HG03575 (cell line): ENCODE measurements around the gene SNX17.
"Not testable (repeated sequence)": the region's sequence is repeated elsewhere in the genome, so short reads cannot be mapped to it uniquely, and the experiment has no call there.

Experiments used
- ATAC-seq: cut with Tn5 transposase; IDR thresholded peaks from one replicate; pipeline ENCODE4 v1.9.1; 2021; ENCODE audit not compliant: unreplicated experiment, insufficient number of reproducible peaks, low FRiP score; ENCODE audit errors: extremely low read depth

Gene SNX17

GRCh38 chr2:27381577-27382181, 11.3 kb downstream of the SNX17 start:
- ATAC-seq, result no peak

GRCh38 chr2:27390822-27391679, 20.6 kb downstream of the SNX17 start:
- ATAC-seq, result no peak

DNA sequence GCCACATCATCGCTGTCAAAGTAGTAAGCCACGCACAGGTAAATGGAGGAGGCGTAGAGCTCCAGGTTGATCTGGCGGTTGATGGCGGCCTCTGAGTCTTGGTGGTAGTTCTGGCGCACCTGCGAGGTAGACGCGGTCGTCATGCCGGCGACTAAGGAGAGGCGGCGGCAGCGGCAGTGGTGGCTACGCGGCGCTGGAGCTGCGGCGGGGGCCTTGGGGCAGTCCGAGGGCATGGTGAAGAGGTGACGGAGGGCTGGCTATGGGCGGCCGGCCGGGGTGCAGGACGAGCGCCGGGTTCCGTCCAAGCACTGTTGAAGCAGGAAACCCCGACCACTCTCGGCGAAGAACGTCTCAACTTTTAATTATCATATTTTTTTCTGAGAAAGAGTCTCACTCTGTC, 22.8 kb downstream of the SNX17 start:
- no peak for ATAC-seq

GRCh38 chr2:27398962-27399361, 28.5 kb downstream of the SNX17 start:
- ATAC-seq, result no peak

DNA sequence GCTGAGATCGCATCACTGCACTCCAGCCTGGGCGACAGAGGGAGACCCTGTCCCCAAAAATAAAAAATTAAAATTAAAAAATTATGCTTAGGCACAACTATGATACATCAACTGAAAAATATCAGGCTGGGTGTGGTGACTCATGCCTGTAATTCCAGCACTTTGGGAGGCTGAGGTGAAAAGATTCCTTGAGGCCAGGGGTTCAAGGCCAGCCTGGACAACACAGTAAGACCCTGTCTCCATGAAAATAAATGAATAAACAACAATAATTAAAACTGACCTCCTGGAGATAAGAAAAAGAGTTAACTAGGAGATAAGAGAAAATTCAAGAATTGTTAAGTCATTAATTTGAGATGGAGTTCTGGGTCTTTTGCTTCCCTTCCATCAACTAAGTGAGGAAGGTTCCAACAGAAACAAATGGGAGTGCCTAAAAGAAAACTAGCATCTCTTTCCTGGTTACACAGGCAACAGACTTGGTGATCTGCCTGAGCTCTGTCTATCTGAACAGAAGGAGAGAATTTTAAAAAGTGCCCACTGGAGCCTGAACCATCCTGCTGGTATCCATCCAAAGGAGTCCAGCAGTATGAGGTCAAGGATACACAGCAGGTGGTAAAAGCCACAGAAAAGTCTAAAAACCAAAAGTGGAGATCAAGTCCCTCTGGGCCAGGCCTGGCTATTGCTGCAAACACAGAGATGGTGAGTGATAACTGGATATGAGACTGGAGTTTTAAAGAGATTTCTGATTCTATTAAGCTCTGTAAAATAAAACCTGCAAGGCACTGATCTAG, 30.1 kb downstream of the SNX17 start:
- no peak for ATAC-seq

DNA sequence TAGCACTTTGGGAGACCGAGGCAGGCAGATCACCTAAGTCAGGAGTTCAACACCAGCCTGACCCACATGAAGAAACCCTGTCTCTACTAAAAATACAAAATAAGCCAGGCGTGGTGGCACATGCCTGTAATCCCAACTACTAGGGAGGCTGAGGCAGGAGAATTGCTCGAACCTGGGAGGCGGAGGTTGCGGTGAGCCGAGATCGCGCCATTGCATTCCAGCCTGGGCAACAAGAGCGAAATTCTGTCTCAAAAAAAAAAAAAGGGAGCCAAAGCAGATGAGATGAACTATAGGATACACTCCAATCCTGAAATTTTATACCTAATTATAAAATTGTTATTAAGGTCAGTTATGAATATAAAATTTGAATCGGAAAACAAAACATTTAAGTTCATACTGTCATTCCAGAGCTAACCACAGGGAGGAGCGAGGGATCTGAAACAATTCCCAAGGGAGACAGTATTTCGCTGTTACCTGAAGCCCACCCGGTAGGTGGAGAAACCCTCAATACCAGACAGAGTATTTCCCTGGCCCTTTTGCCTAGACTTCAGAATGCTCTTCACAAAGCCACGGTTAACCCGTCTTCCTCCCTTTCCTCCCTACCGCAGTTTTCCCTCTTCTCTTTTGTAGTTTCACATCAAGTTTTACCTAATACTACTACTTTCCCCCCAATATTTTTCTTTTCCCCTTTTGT, 37.5 kb downstream of the SNX17 start:
- no peak for ATAC-seq

- no peak for ATAC-seq
These were observed 38.3 kb downstream of the SNX17 start for GRCh38 chr2:27408601-27409320.

- no peak for ATAC-seq
These were observed 39.1 kb downstream of the SNX17 start, which contains the start of gene PPM1G for GRCh38 chr2:27409321-27410073. Gene PPM1G, minus strand, starts transcription at chr2:27409591. Its CDS starts 169 bp downstream, at chr2:27409422.

DNA sequence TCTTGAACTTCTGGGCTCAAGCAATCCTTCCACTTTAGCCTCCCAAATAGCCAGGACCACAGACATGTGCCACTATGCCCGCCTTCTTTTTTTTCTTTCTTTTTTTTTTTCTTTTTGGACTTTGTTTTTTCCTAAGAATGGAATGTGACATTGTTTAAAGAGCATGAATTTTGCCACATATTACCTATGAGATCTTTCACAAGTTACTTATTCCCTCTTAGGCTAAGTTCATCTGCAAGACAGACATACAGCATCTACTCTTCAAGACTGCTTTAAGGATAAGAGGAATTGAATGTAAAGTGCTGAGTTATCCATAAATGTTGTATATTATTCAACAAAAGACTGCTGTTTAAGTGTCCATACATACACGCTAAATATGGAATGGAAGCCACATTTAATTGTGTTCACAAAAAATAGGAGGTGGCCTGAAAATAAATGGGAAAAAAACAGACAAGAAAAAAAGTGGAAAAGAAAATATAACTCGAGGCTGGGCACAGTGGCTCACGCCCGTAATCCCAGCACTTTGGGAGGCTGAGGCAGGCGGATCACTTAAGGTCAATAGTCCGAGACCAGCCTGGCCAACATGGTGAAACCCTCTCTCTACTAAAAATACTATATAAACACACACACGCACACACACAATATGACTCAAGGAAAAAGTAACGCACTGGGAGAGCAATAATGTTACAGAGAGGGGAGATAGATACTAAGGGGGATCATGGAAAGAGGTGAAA, 42.2 kb downstream of the SNX17 start:
- no peak for ATAC-seq

DNA sequence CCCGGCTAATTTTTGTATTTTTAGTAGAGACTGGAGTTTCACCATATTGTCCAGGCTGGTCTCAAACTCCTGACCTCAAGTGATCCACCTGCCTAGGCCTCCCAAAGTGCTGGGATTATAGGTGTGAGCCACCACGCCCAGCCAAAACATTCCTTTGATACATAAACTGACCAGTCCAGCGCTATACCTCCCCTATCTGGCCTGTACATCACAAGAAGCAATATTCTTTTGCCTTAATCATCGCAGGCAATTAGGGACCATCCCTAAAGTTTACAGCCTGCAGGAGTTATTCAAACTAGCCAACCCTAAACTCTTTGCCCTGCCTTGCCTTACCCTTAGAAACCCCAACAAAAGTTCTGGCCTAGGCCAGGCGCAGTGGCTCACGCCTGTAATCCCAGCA, 45.7 kb downstream of the SNX17 start:
- no peak for ATAC-seq

GRCh38 chr2:27420996-27421395, 50.6 kb downstream of the SNX17 start:
- ATAC-seq, result no peak

DNA sequence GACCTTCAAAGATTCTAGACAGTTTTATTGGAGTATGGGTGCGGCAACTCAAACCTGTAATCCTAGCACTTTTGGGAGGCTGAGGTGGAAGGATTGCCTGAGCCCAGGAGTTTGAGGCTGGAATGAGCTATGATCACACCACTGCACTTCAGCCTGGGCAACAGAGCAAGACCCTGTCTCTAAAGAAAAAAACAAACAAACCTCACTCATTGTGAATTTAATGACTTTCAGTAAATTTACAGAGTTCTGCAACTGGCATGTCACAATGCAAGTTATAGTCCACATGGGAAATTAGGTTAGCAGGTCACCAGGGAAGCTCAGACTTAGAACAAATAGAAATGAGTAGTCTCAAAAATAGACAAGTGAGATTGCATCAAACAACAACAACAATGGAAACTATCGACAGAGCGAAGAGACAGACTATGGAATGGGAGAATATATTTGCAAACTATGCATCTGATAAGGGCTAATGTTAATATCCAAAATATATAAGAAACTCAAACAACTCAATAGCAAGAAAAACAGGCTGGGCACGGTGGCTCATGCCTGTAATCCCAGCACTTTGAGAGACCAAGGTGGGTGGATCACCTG, 51.3 kb downstream of the SNX17 start:
- ATAC-seq, result no peak

DNA sequence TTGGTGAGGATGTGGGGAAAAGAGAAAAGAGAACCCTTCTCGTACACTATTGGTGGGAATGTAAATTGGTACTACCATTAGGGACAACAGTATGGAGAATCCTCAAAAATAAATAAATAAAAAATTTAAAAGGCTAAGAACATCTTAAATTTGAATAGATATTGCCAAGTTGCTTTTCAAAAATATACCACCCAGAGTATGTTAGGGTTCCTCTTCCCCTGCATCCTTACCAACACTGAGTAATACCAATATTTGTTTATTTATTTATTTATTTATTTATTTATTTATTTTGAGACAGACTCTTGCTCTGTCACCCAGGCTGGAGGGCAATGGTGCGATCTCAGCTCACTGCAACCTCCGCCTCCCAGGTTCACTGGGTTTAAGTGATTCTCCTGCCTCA, 52.5 kb downstream of the SNX17 start:
- no peak for ATAC-seq

DNA sequence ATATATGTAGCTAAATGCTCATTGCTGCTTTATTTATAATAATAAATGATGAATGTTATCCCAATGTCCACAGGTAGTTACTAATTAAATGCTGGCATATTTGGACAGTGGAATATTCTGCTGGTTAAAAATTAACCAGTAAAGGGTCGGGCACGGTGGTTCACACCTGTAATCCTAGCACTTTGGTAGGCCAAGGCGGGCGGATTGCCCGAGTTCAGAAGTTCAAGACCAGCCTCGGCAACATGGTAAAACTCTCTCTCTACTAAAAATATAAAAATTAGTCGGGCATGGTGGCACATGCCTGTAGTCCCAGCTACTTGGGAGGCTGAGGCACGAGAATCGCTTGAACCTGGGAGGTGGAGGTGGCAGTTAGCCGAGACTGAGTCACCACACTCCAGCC, 54.6 kb downstream of the SNX17 start:
- not testable (repeated sequence) for ATAC-seq
